GM21360 (cell line): ENCODE measurements around the gene MAP1LC3B2.

ENCODE experiments used
- ATAC-seq: cut with Tn5 transposase; IDR thresholded peaks from one replicate; pipeline ENCODE4 v1.9.1; 2021; ENCODE audit warnings: mild to moderate bottlenecking, moderate library complexity; ENCODE audit not compliant: unreplicated experiment

The MAP1LC3B2 gene

GRCh38 chr12:116591855-116592637, 32.9 kb downstream of the MAP1LC3B2 start:
- no peak for ATAC-seq

- no peak for ATAC-seq
Measured at GRCh38 chr12:116592731-116593130, 33.5 kb downstream of the MAP1LC3B2 start.

- ATAC-seq: no peak
Measured at GRCh38 chr12:116594325-116595038, 35.3 kb downstream of the MAP1LC3B2 start.

GRCh38 chr12:116595186-116595585, 36.0 kb downstream of the MAP1LC3B2 start:
- no peak for ATAC-seq

GRCh38 chr12:116595672-116596071, 36.5 kb downstream of the MAP1LC3B2 start:
- ATAC-seq: no peak

- no peak for ATAC-seq
Measured at GRCh38 chr12:116597886-116598285, 38.7 kb downstream of the MAP1LC3B2 start.

- no peak for ATAC-seq
Measured at GRCh38 chr12:116598311-116599284, 39.4 kb downstream of the MAP1LC3B2 start.

- no peak for ATAC-seq
Measured at GRCh38 chr12:116599285-116600136, 40.3 kb downstream of the MAP1LC3B2 start.

- ATAC-seq: no peak
Measured at GRCh38 chr12:116600959-116601918, 42.1 kb downstream of the MAP1LC3B2 start.

GRCh38 chr12:116601933-116602810, 43.0 kb downstream of the MAP1LC3B2 start:
- ATAC-seq: no peak

- ATAC-seq: no peak
Measured at GRCh38 chr12:116603546-116604177, 44.5 kb downstream of the MAP1LC3B2 start.

GRCh38 chr12:116604178-116604895, 45.2 kb downstream of the MAP1LC3B2 start:
- ATAC-seq: no peak

GRCh38 chr12:116604951-116605641, 45.9 kb downstream of the MAP1LC3B2 start:
- no peak for ATAC-seq

GRCh38 chr12:116606397-116606796, 47.2 kb downstream of the MAP1LC3B2 start:
- ATAC-seq: no peak

GRCh38 chr12:116607039-116607438, 47.9 kb downstream of the MAP1LC3B2 start:
- no peak for ATAC-seq
